GM18502 (cell line): ENCODE measurements around the gene WFIKKN2.
"Not testable (repeated sequence)": the region's sequence is repeated elsewhere in the genome, so short reads cannot be mapped to it uniquely, and the experiment has no call there.

Experiments
- ATAC-seq: cut with Tn5 transposase; IDR thresholded peaks from one replicate; pipeline ENCODE4 v1.9.1; 2021; ENCODE audit warnings: mild to moderate bottlenecking; ENCODE audit not compliant: unreplicated experiment, poor library complexity

Gene WFIKKN2

GRCh38 chr17:50848711-50849110 lies 13.3 kb downstream of the WFIKKN2 start:
- no peak for ATAC-seq

- no peak for ATAC-seq
Observed at GRCh38 chr17:50850640-50851039, 15.3 kb downstream of the WFIKKN2 start.

GRCh38 chr17:50853015-50853615 lies 17.7 kb downstream of the WFIKKN2 start:
- no peak for ATAC-seq

GRCh38 chr17:50853781-50854180 lies 18.4 kb downstream of the WFIKKN2 start:
- no peak for ATAC-seq

- no peak for ATAC-seq
Observed at GRCh38 chr17:50855708-50856330, 20.4 kb downstream of the WFIKKN2 start.

- no peak for ATAC-seq
Observed at GRCh38 chr17:50856431-50856830, 21.0 kb downstream of the WFIKKN2 start.

GRCh38 chr17:50858486-50859225 lies 23.3 kb downstream of the WFIKKN2 start:
- no peak for ATAC-seq

- ATAC-seq: not testable (repeated sequence)
Observed at GRCh38 chr17:50859727-50860126, 24.3 kb downstream of the WFIKKN2 start.

- no peak for ATAC-seq
Observed at GRCh38 chr17:50861334-50861676, 25.9 kb downstream of the WFIKKN2 start.

GRCh38 chr17:50861822-50862528 lies 26.6 kb downstream of the WFIKKN2 start:
- ATAC-seq: no peak

- no peak for ATAC-seq
Observed at GRCh38 chr17:50863221-50863843, 27.9 kb downstream of the WFIKKN2 start.

- ATAC-seq: no peak
Observed at GRCh38 chr17:50863931-50864330, 28.5 kb downstream of the WFIKKN2 start.

GRCh38 chr17:50864747-50865059 lies 29.3 kb downstream of the WFIKKN2 start:
- ATAC-seq: no peak

GRCh38 chr17:50865060-50865867 lies 29.9 kb downstream of the WFIKKN2 start:
- ATAC-seq: peak; percentile 10

GRCh38 chr17:50865868-50866260 lies 30.5 kb downstream of the WFIKKN2 start:
- ATAC-seq: peak; percentile 10

- peak; percentile 74 for ATAC-seq
Observed at GRCh38 chr17:50866261-50866949, 31.0 kb downstream of the WFIKKN2 start, which contains the start of gene TOB1. TSS of gene TOB1 (minus strand) at chr17:50866354. CDS start at chr17:50864017, 2,337 bp downstream.

- ATAC-seq: peak; percentile 15
Observed at GRCh38 chr17:50866950-50867362, 31.6 kb downstream of the WFIKKN2 start.

GRCh38 chr17:50867363-50868139 lies 32.2 kb downstream of the WFIKKN2 start:
- peak; percentile 40 for ATAC-seq

GRCh38 chr17:50868140-50868438 lies 32.7 kb downstream of the WFIKKN2 start:
- ATAC-seq: no peak
